PC-9 (cell line): ENCODE data around the gene CCL27. TPM values are rescaled to one million over a fixed set of nuclear protein-coding genes. Genes with fewer than 3 reads are reported as not detected.

Source experiments
- BruUV-seq: library from RNA; stranded (reverse); fragments of 400-500 nt; replicated peaks from 2 replicates; lab custom pipeline; 2021; lab: Mats Ljungman, UMichigan
- CTCF ChIA-PET: fragments of 300-600 bp; sonication (Branson Sonifier 250); formaldehyde crosslinking; loops from one replicate; lab custom pipeline; 2022; ENCODE audit warnings: antibody characterized with exemption; lab: Charles Lee
- POLR2A ChIA-PET: fragments of 300-600 bp; sonication (Branson Sonifier 250); formaldehyde crosslinking; loops from one replicate; lab custom pipeline; 2022; ENCODE audit warnings: antibody characterized with exemption; ENCODE audit not compliant: unreplicated experiment; lab: Charles Lee
- DNase-seq, 2 experiments: peaks; one replicate each; pipeline versions ENCODE4 v3.0.0 to v3.0.0-alpha.2; 2015 to 2022; ENCODE audit warnings: mixed read lengths in 1 of 2
- H2AFZ ChIP-seq: fragments of 200-600 bp; sonication (generic); 2 replicates; pipeline ENCODE4 v1.8.1; 2017; ENCODE audit warnings: antibody characterized with exemption
- H3F3A ChIP-seq: fragments of 200-600 bp; sonication (generic); 2 replicates; pipeline ENCODE4 v1.8.1; 2017; ENCODE audit warnings: antibody characterized with exemption, mild to moderate bottlenecking, low read depth; ENCODE audit not compliant: insufficient read depth
- H3K27ac ChIP-seq: fragments of 200-600 bp; sonication (generic); 2 replicates; pipeline ENCODE4 v1.6.1; 2016; ENCODE audit warnings: mixed run types
- H3K27me3 ChIP-seq: fragments of 200-600 bp; sonication (generic); 2 replicates; pipeline ENCODE4 v1.6.1; 2016; ENCODE audit warnings: low read depth, mixed run types; ENCODE audit not compliant: insufficient read depth
- H3K36me3 ChIP-seq: fragments of 200-600 bp; sonication (generic); 2 replicates; pipeline ENCODE4 v1.6.1; 2016; ENCODE audit warnings: low read depth, mixed run types
- H3K4me1 ChIP-seq: fragments of 200-600 bp; sonication (generic); replicated peaks from 2 replicates; pipeline ENCODE4 v1.6.1; 2016; ENCODE audit warnings: mixed run types; ENCODE audit not compliant: insufficient read depth
- H3K4me2 ChIP-seq: fragments of 200-600 bp; sonication (generic); 2 replicates; pipeline ENCODE4 v1.6.1; 2017; ENCODE audit warnings: mixed run types
- H3K4me3 ChIP-seq: fragments of 200-600 bp; sonication (generic); 2 replicates; pipeline ENCODE4 v1.6.1; 2016; ENCODE audit warnings: mixed run types
- H3K79me2 ChIP-seq: fragments of 200-600 bp; sonication (generic); 2 replicates; pipeline ENCODE4 v1.6.1; 2017; ENCODE audit warnings: low read depth, mixed run types
- H3K9me2 ChIP-seq: fragments of 200-600 bp; sonication (generic); 2 replicates; pipeline ENCODE4 v1.8.1; 2017; ENCODE audit warnings: mild to moderate bottlenecking; ENCODE audit not compliant: insufficient read depth
- H3K9me3 ChIP-seq: fragments of 200-600 bp; sonication (generic); 2 replicates; pipeline ENCODE4 v1.8.1; 2016; ENCODE audit warnings: low read depth; ENCODE audit not compliant: insufficient read depth
- H4K20me1 ChIP-seq: fragments of 200-600 bp; sonication (generic); 2 replicates; pipeline ENCODE4 v1.8.1; 2017; ENCODE audit not compliant: insufficient read depth
- CTCF ChIP-seq: fragments of 200-600 bp; sonication (generic); conservative IDR thresholded peaks from 2 replicates; pipeline ENCODE4 v1.6.1; 2017; ENCODE audit warnings: mixed run types, antibody characterized with exemption, mild to moderate bottlenecking, moderate library complexity
- EZH2 ChIP-seq: fragments of 200-600 bp; sonication (generic); IDR thresholded peaks from 2 replicates; pipeline ENCODE4 v1.8.0; 2017; ENCODE audit warnings: antibody characterized with exemption, low read depth
- intact Hi-C: fragments of 100-400 bp; cut with micrococcal nuclease; formaldehyde crosslinking; loops from one replicate; pipeline ENCODE4 v1.10.0; 2022; ENCODE audit not compliant: unreplicated experiment
- total RNA-seq: library from RNA; stranded (reverse); gene quantifications from 2 replicates; pipeline ENCODE4 v1.2.3, GENCODE V29; 2021

CCL27 gene
- total RNA-seq, 1 experiment from 2014 or later, result 0.44 TPM

- H3K4me2 ChIP-seq, result no peak overlapping the region
- POLR2A ChIA-PET, result no interaction called here
- no TSS peak for BruUV-seq
- H3K4me1 ChIP-seq, result peaks cover 5% of the 10 kb centered on the region; the same call in 1 of the 2 replicates
- no peak overlapping the region for H3K27ac ChIP-seq
- CTCF ChIA-PET, result interaction anchor here (0.6 to 1.7 kb wide), 3 partner anchors 32 to 170 kb away, joined by 4 to 7 read pairs (median 4); no protein-coding TSS in a partner anchor
- H2AFZ ChIP-seq, result no peak overlapping the region
- TF ChIP-seq CTCF (no peak), EZH2 (no peak)
- DNase-seq, result no peak
- peaks cover 16% of the 10 kb centered on the region for H3K27me3 ChIP-seq
- H4K20me1 ChIP-seq, result no peaks in the 10 kb centered on the region
- no peaks in the 10 kb centered on the region; the same call in 1 of the 2 replicates for H3F3A ChIP-seq
- H3K4me3 ChIP-seq, result no peak overlapping the region
- H3K79me2 ChIP-seq, result peaks cover 18% of the 10 kb centered on the region
- H3K36me3 ChIP-seq, result no peaks in the 10 kb centered on the region
- H3K9me2 ChIP-seq, result no peaks in the 10 kb centered on the region
- intact Hi-C loops, result no loop called here
- no peaks in the 10 kb centered on the region for H3K9me3 ChIP-seq
Measured at GRCh38 chr9:34633166-34633565, 29.3 kb downstream of the CCL27 start.

GRCh38 chr9:34630402-34631154, 31.9 kb downstream of the CCL27 start:
- intact Hi-C loops, result no loop called here

GRCh38 chr9:34629491-34629808, 33.0 kb downstream of the CCL27 start:
- no peak overlapping the region for H2AFZ ChIP-seq
- no peak for TF ChIP-seq CTCF
- no peak for TF ChIP-seq EZH2

More at GRCh38 chr9:34630402-34631154, 31.9 kb downstream of the CCL27 start:
- H3K4me2 ChIP-seq, result no peak overlapping the region
- no peaks in the 10 kb centered on the region for H3K4me1 ChIP-seq
- no peak overlapping the region for H3K4me3 ChIP-seq
- no peaks in the 10 kb centered on the region for H3K9me3 ChIP-seq
- H3K27me3 ChIP-seq, result peaks cover 42% of the 10 kb centered on the region
- H3K9me2 ChIP-seq, result no peaks in the 10 kb centered on the region
- no peak for TF ChIP-seq CTCF
- TF ChIP-seq EZH2, result no peak
- BruUV-seq, result no TSS peak
- no peaks in the 10 kb centered on the region; the same call in 1 of the 2 replicates for H3F3A ChIP-seq
- H2AFZ ChIP-seq, result no peak overlapping the region
- no peaks in the 10 kb centered on the region for H4K20me1 ChIP-seq
- DNase-seq, result no peak
- no peaks in the 10 kb centered on the region for H3K36me3 ChIP-seq
- POLR2A ChIA-PET, result no interaction called here
- H3K79me2 ChIP-seq, result peaks cover 3% of the 10 kb centered on the region
- CTCF ChIA-PET, result no interaction called here
- no peak overlapping the region for H3K27ac ChIP-seq

More at GRCh38 chr9:34629491-34629808, 33.0 kb downstream of the CCL27 start:
- Histone ChIP-seq H3K4me3 (no peak overlapping the region), H4K20me1 (no peaks in the 10 kb centered on the region), H3K36me3 (no peaks in the 10 kb centered on the region), H3K9me3 (no peaks in the 10 kb centered on the region), H3K79me2 (no peaks in the 10 kb centered on the region), H3K9me2 (no peaks in the 10 kb centered on the region), H3K27me3 (peaks cover 50% of the 10 kb centered on the region), H3K27ac (no peak overlapping the region), H3F3A (no peaks in the 10 kb centered on the region; the same call in 1 of the 2 replicates), H3K4me1 (no peaks in the 10 kb centered on the region), H3K4me2 (no peak overlapping the region)
- ChIA-PET POLR2A (no interaction called here), CTCF (interaction anchor here (0.6 kb wide), 1 partner anchor 226 kb away, joined by 3 read pairs; no protein-coding TSS in a partner anchor)
- no TSS peak for BruUV-seq
- intact Hi-C loops, result no loop called here
- DNase-seq, result no peak
